ENCODE measurements around the gene DRD3. TPM values are rescaled to one million over a fixed set of nuclear protein-coding genes. Genes with fewer than 3 reads are reported as not detected.

DRD3 gene
- total RNA-seq, 3 donors from 2014 or later: not detected

DNA sequence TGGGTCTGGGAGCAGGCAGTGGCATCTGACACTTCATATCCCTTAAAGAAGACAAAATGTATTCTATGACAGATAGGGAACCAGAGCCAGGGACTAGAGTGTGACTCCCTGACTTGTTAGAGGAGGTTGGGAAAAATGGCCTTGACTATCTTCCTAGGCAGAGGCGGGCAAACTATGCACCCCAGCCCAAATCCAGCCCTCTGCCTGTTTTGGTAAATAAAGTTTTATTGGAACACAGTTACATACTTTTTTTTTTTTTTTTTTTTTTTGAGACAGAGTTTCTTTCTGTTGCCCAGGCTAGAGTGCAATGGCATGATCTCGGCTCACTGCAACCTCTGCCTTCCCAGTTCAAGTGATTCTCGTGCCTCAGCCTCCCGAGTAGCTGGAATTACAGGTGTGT, 75.0 kb downstream of the DRD3 start:
- TF ChIP-seq, protein P1, sequence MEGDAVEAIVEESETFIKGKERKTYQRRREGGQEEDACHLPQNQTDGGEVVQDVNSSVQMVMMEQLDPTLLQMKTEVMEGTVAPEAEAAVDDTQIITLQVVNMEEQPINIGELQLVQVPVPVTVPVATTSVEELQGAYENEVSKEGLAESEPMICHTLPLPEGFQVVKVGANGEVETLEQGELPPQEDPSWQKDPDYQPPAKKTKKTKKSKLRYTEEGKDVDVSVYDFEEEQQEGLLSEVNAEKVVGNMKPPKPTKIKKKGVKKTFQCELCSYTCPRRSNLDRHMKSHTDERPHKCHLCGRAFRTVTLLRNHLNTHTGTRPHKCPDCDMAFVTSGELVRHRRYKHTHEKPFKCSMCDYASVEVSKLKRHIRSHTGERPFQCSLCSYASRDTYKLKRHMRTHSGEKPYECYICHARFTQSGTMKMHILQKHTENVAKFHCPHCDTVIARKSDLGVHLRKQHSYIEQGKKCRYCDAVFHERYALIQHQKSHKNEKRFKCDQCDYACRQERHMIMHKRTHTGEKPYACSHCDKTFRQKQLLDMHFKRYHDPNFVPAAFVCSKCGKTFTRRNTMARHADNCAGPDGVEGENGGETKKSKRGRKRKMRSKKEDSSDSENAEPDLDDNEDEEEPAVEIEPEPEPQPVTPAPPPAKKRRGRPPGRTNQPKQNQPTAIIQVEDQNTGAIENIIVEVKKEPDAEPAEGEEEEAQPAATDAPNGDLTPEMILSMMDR (IDR thresholded peaks at IDR 0.05): no peak
- Histone ChIP-seq H3K4me1 (ENCODE audit: low read depth) (no peaks in the 10 kb centered on the region), H3K4me3 (no peak overlapping the region), H3K36me3 (ENCODE audit: low read depth) (no peaks in the 10 kb centered on the region), H3K9me3 (no peaks in the 10 kb centered on the region)
- ATAC-seq (no peak), DNase-seq (no peak)
- intact Hi-C loops (cut with DNase I, micrococcal nuclease): no loop called here

DNA sequence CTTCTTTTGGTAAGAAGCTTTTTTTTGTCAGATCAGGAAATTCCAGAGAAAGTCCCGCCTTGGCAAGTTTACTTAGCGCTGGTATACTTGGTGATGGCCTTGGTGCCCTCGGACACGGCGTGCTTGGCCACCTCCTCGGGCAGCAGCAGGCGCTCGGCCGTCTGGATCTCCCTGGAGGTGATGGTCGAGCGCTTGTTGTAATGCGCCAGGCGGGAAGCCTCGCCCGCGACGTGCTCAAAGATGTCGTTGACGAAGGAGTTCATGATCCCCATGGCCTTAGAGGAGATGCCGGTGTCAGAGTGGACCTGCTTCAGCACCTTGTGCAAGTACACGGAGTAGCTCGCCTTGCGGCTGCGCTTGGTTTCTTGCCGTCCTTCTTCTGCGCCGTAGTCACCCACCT, 75.7 kb downstream of the DRD3 start:
- TF ChIP-seq, protein P1 (IDR thresholded peaks at IDR 0.05): no peak
- Histone ChIP-seq H3K9me3 (no peaks in the 10 kb centered on the region), H3K4me1 (ENCODE audit: low read depth) (no peaks in the 10 kb centered on the region), H3K36me3 (ENCODE audit: low read depth) (no peaks in the 10 kb centered on the region), H3K4me3 (no peak overlapping the region)
- intact Hi-C loops (cut with DNase I, micrococcal nuclease): no loop called here
- no peak for ATAC-seq
- no peak for DNase-seq

DNA sequence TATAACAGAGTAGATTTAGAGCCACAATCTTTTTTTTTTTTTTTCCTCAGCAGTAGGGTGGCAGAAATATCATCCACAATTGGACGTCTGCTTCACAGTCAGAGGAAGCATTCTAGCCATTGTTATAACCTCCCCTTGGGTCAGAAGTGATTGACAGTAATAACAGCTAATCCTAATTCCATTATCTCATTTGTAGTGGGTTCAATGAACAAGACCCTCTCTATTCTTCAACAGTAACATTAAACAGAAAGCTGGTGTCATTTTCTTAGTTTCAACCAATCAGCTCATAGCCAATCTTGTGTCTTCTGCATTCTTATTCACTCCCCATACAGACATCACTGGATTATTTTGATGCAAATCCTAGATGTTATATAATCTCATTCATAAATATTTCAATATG, 77.8 kb downstream of the DRD3 start:
- intact Hi-C loops (cut with DNase I, micrococcal nuclease): no loop called here

DNA sequence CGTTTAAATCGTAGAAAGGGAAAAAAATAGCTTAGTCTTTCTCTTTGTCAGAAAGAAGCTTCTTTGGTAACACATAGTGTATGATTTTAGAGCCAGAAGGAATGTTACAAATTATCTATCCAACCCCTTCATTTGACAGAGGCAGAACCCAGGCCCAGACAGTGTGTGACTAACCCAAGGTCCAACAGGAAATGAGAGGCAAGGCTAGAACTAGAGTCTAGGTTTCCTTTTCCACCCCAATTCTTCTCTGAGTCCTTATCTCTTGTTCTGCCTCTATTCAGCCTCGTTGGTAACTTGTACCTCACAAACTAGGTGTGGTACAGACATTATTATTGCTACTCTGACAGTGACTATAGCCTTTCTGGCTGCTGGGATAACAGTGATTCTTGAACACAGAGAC, 83.1 kb downstream of the DRD3 start:
- Histone ChIP-seq H3K4me3 (no peak overlapping the region), H3K36me3 (ENCODE audit: low read depth) (no peaks in the 10 kb centered on the region), H3K9me3 (no peaks in the 10 kb centered on the region), H3K4me1 (ENCODE audit: low read depth) (no peaks in the 10 kb centered on the region)
- TF ChIP-seq, protein P1 (IDR thresholded peaks at IDR 0.05): no peak
- DNase-seq (no peak), ATAC-seq (no peak)
- intact Hi-C loops (cut with DNase I, micrococcal nuclease): no loop called here

More for the DNA sequence above, 77.8 kb downstream of the DRD3 start:
- ATAC-seq: no peak
- DNase-seq: no peak
- no peaks in the 10 kb centered on the region for H3K4me1 ChIP-seq (ENCODE audit: low read depth)
- TF ChIP-seq, protein P1 (IDR thresholded peaks at IDR 0.05): no peak
- no peak overlapping the region for H3K4me3 ChIP-seq
- H3K9me3 ChIP-seq: no peaks in the 10 kb centered on the region
- H3K36me3 ChIP-seq (ENCODE audit: low read depth): no peaks in the 10 kb centered on the region

DNA sequence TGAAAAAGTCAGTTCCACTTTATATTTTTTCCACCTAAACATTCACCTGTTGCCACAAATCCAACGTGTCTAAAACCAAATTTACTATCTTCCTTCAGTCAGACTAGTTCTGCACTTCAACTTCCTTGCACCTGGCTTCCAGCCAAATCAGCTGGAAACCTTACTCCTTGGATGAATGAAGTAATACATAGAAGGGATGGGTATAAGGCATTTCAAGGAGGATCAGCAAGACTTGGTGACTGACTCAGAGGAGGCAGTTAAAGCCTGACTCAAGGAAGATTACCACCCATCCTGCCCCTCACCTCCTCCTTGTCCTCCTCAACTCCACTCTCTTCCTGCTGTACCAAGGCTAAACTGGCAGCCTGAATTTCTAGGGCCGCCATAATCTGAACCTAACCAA, 85.3 kb downstream of the DRD3 start:
- ATAC-seq (no peak), DNase-seq (peak in 1 of 3 donors; percentile 16)
- intact Hi-C loops (cut with DNase I, micrococcal nuclease): no loop called here

More for the DNA sequence above, 85.3 kb downstream of the DRD3 start:
- Histone ChIP-seq H3K36me3 (ENCODE audit: low read depth) (no peaks in the 10 kb centered on the region), H3K4me3 (no peak overlapping the region), H3K4me1 (ENCODE audit: low read depth) (no peaks in the 10 kb centered on the region), H3K9me3 (no peaks in the 10 kb centered on the region)
- TF ChIP-seq, protein P1 (IDR thresholded peaks at IDR 0.05): no peak

Measured in mucosa of descending colon (tissue), 3 donors.